Measurements from ENCODE around the gene CDK9. TPM values are rescaled to one million over a fixed set of nuclear protein-coding genes. Genes with fewer than 3 reads are reported as not detected.

CDK9 gene
- total and polyA plus RNA-seq, 2 of the 4 experiments (the other 2 are of a cell fraction), result 30.3 to 49.9 TPM

GRCh38 chr9:127826253-127826913 lies 40.5 kb downstream of the CDK9 start:
- dilution Hi-C loops (cut with HindIII; ENCODE audit: low sequenced_read_pairs, unreplicated experiment), result no loop called here
- Histone ChIP-seq H3K4me1 (ENCODE audit: control insufficient read depth, insufficient read depth, low read length) (peaks cover 12% of the 10 kb centered on the region), H3K14ac (replicated peaks; ENCODE audit: low read depth, low read length) (no peak overlapping the region)

More at GRCh38 chr9:127826253-127826913, 40.5 kb downstream of the CDK9 start:
- peak overlapping the region; percentile 70 for H2AK9ac ChIP-seq (replicated peaks; ENCODE audit: low read depth, low read length, poor library complexity)
- no peak overlapping the region for H3K27ac ChIP-seq (ENCODE audit: insufficient read depth, low read length)
- intact Hi-C loops (cut with micrococcal nuclease), result no loop called here
- H3K9me3 ChIP-seq (ENCODE audit: control insufficient read depth, insufficient read depth, low read length), result no peaks in the 10 kb centered on the region
- in situ Hi-C loops (cut with MboI; ENCODE audit: low sequenced_read_pairs), result no loop called here
- H2AFZ ChIP-seq (replicated peaks; ENCODE audit: low read length, poor library complexity), result no peak overlapping the region
- CTCF ChIA-PET, result no interaction called here
- WGBS, 2 experiments (ENCODE audit: extremely low coverage in 2 of 2, insufficient read length in 1 of 2), result 60% methylated on average over 1 of the region's 7 CpGs; no CpG with 5 or more reads in 1 of the 2 experiments
- H2BK120ac ChIP-seq (ENCODE audit: low read depth, low read length), result no peak overlapping the region
- no peak overlapping the region for H3K4me2 ChIP-seq (ENCODE audit: low read depth, low read length)
- H3K9ac ChIP-seq (ENCODE audit: low read depth, low read length), result no peak overlapping the region
- POLR2A ChIA-PET (ENCODE audit: unreplicated experiment), result no interaction called here
- no peak overlapping the region for H3K4ac ChIP-seq (ENCODE audit: low read depth, low read length)
- no peak overlapping the region for H3K56ac ChIP-seq (ENCODE audit: extremely low read depth, insufficient read depth, low read length)
- no peak for TF ChIP-seq MAZ (IDR thresholded peaks at IDR 0.05; ENCODE audit: borderline replicate concordance, low read depth, low read length)
- TF ChIP-seq CHD1 (IDR thresholded peaks at IDR 0.05; ENCODE audit: low read depth, low read length), result no peak
- no peak for TF ChIP-seq USF2 (IDR thresholded peaks at IDR 0.05; ENCODE audit: low read depth, low read length)
- TF ChIP-seq CEBPB (IDR thresholded peaks at IDR 0.05; ENCODE audit: low read depth, low read length), result no peak
- TF ChIP-seq SMC3 (IDR thresholded peaks at IDR 0.05; ENCODE audit: low read depth, low read length), result no peak
- no peak for TF ChIP-seq MXI1 (IDR thresholded peaks at IDR 0.05; ENCODE audit: borderline replicate concordance, low read depth, low read length)
- TF ChIP-seq POLR2A (IDR thresholded peaks at IDR 0.05; ENCODE audit: low read depth, low read length), result no peak
- no peak for TF ChIP-seq RFX5 (IDR thresholded peaks at IDR 0.05; ENCODE audit: low read depth, low read length)
- no peak for TF ChIP-seq NFE2L2 (IDR thresholded peaks at IDR 0.05; ENCODE audit: low read depth, low read length)
- TF ChIP-seq, protein P1, sequence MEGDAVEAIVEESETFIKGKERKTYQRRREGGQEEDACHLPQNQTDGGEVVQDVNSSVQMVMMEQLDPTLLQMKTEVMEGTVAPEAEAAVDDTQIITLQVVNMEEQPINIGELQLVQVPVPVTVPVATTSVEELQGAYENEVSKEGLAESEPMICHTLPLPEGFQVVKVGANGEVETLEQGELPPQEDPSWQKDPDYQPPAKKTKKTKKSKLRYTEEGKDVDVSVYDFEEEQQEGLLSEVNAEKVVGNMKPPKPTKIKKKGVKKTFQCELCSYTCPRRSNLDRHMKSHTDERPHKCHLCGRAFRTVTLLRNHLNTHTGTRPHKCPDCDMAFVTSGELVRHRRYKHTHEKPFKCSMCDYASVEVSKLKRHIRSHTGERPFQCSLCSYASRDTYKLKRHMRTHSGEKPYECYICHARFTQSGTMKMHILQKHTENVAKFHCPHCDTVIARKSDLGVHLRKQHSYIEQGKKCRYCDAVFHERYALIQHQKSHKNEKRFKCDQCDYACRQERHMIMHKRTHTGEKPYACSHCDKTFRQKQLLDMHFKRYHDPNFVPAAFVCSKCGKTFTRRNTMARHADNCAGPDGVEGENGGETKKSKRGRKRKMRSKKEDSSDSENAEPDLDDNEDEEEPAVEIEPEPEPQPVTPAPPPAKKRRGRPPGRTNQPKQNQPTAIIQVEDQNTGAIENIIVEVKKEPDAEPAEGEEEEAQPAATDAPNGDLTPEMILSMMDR (conservative IDR thresholded peaks at IDR 0.05; ENCODE audit: low read depth, low read length), result no peak
- TF ChIP-seq MAFK (IDR thresholded peaks at IDR 0.05; ENCODE audit: low read depth, low read length), result no peak
- TF ChIP-seq, protein P2, sequence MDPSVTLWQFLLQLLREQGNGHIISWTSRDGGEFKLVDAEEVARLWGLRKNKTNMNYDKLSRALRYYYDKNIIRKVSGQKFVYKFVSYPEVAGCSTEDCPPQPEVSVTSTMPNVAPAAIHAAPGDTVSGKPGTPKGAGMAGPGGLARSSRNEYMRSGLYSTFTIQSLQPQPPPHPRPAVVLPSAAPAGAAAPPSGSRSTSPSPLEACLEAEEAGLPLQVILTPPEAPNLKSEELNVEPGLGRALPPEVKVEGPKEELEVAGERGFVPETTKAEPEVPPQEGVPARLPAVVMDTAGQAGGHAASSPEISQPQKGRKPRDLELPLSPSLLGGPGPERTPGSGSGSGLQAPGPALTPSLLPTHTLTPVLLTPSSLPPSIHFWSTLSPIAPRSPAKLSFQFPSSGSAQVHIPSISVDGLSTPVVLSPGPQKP (IDR thresholded peaks at IDR 0.05; ENCODE audit: borderline replicate concordance, low read depth, low read length), result no peak
- TF ChIP-seq RCOR1 (IDR thresholded peaks at IDR 0.05; ENCODE audit: insufficient replicate concordance, low read length), result no peak
- TF ChIP-seq RAD21 (IDR thresholded peaks at IDR 0.05; ENCODE audit: low read length), result no peak
- no peak for TF ChIP-seq FOS (IDR thresholded peaks at IDR 0.05; ENCODE audit: low read depth, low read length)
- TF ChIP-seq BHLHE40 (IDR thresholded peaks at IDR 0.05; ENCODE audit: low read depth, low read length), result no peak
- H3K18ac ChIP-seq (ENCODE audit: low read depth, low read length), result no peak overlapping the region
- H3K36me3 ChIP-seq (ENCODE audit: control insufficient read depth, insufficient read depth, low read length), result peaks cover 31% of the 10 kb centered on the region
- no peak overlapping the region for H2BK15ac ChIP-seq (ENCODE audit: low read depth, low read length)
- no peak overlapping the region for H2BK20ac ChIP-seq (ENCODE audit: low read depth, low read length)
- H4K20me1 ChIP-seq (ENCODE audit: insufficient read depth, low read length), result no peaks in the 10 kb centered on the region
- H4K5ac ChIP-seq (ENCODE audit: low read depth, low read length), result peak overlapping the region; percentile 23; the same call in 1 of the 2 replicates
- no peak for ATAC-seq (ENCODE audit: low read depth)
- H3K27me3 ChIP-seq (ENCODE audit: control insufficient read depth, insufficient read depth, low read length), result no peaks in the 10 kb centered on the region
- no peak overlapping the region for H2BK5ac ChIP-seq (ENCODE audit: low read depth, low read length, poor library complexity, severe bottlenecking)
- no peak for DNase-seq
- H4K8ac ChIP-seq (ENCODE audit: low read depth in 2 of 2, low read length in 2 of 2), result no peak overlapping the region; a peak in 1 of 4 replicates
- peaks cover 17 to 56% of the 10 kb centered on the region in 2 experiments; a peak in 3 of 4 replicates for H3K79me1 ChIP-seq (ENCODE audit: low read depth in 1 of 2, low read length in 2 of 2)
- no peak overlapping the region for H3K4me3 ChIP-seq (ENCODE audit: insufficient read depth, low read depth, low read length)
- peak overlapping the region; percentile 38; the same call in 1 of the 2 replicates for H3K23ac ChIP-seq (ENCODE audit: low read depth, low read length)
- BruUV-seq (replicated peaks), result no TSS peak
- H2AK5ac ChIP-seq (ENCODE audit: low read depth, low read length), result no peak overlapping the region
- H3K9me1 ChIP-seq (ENCODE audit: insufficient read depth, low read length), result peaks cover 12% of the 10 kb centered on the region
- H4K91ac ChIP-seq (ENCODE audit: insufficient read depth, low read depth, low read length), result no peak overlapping the region
